22Rv1 (cell line): ENCODE data around the gene LDB3.

ENCODE experiments used
- H3K27ac ChIP-seq: fragments of 450-650 bp; 2 replicates; pipeline ENCODE4 v1.5.1; 2017
- ZFX ChIP-seq: fragments of 450-650 bp; IDR thresholded peaks from 2 replicates; pipeline ENCODE4 v1.6.1; 2017; ENCODE audit warnings: antibody characterized with exemption, borderline replicate concordance
- TF ChIP-seq, protein P1 (sequence below): fragments of 450-650 bp; IDR thresholded peaks from 2 replicates; pipeline ENCODE4 v1.5.1; 2017; ENCODE audit warnings: mild to moderate bottlenecking

Gene LDB3

DNA sequence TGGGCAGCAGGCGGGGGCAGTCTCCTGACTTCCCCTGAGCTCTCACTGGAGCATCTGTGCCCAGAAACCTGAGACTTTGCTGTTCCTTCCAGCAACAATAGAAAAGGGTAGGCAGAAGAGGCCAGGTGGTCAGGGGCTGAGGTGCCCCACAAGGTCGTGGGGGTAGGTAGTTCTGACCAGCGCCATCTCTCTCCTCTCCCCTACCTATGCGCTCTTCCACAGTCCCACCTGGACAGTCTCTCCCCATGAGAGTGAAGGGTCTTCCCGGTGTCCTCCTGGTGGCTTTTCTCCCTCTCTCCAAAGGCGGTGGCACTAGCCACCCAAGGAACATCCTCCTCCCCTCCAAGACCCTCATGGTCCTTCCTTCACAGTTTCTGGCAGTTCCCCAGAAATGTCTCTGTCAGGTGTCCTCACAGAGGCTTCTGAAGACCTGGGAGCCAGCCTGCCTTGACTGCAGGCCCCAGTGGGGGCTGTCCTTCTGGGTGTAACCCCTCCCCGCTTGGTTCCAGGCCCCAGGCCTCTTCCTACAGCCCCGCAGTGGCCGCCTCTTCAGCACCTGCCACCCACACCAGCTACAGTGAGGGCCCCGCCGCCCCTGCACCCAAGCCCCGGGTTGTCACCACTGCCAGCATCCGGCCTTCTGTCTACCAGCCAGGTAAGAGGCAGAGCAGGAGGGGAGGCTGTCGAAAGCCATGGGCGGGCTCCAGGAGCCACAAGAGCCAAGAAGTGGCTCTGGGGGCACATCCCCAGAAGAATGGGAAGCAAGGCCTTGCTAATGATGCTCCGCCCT, 41.3 kb downstream of the LDB3 start:
- H3K27ac ChIP-seq: no peak overlapping the region
- TF ChIP-seq ZFX: no peak
- TF ChIP-seq, protein P1, sequence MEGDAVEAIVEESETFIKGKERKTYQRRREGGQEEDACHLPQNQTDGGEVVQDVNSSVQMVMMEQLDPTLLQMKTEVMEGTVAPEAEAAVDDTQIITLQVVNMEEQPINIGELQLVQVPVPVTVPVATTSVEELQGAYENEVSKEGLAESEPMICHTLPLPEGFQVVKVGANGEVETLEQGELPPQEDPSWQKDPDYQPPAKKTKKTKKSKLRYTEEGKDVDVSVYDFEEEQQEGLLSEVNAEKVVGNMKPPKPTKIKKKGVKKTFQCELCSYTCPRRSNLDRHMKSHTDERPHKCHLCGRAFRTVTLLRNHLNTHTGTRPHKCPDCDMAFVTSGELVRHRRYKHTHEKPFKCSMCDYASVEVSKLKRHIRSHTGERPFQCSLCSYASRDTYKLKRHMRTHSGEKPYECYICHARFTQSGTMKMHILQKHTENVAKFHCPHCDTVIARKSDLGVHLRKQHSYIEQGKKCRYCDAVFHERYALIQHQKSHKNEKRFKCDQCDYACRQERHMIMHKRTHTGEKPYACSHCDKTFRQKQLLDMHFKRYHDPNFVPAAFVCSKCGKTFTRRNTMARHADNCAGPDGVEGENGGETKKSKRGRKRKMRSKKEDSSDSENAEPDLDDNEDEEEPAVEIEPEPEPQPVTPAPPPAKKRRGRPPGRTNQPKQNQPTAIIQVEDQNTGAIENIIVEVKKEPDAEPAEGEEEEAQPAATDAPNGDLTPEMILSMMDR: no peak

DNA sequence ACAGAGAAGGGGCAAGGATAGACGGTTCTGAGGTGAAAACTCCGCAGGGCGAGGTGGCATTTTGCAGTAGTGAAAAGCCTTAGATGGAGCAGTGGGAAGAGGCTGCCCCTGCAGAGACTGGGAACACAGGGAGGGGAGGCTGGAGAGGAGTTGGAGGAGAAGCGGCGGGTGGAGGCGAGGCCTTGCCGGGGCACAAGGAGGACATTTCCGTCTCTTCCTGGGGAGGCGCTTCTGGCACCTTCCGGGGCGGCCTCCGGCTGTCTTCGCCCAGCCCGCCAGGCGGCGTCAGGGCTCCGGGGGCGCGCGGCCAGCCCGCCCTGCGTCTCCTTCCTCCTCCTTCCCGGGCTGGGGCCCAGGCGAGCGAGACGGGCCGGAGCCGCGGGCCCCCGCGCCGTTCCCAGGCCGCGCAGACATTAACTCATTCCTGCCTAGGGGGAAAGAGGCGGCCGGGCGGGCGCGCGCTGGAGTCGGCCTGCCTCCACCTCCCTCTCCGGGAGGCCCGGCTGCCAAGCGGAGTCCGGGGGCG, 42.7 kb downstream of the LDB3 start:
- H3K27ac ChIP-seq: peak overlapping the region; percentile 89
- TF ChIP-seq, protein P1: peak; percentile 90
- 0 out of 2 replicates have a peak, but pooled peaks have one; percentile 31 for TF ChIP-seq ZFX

DNA sequence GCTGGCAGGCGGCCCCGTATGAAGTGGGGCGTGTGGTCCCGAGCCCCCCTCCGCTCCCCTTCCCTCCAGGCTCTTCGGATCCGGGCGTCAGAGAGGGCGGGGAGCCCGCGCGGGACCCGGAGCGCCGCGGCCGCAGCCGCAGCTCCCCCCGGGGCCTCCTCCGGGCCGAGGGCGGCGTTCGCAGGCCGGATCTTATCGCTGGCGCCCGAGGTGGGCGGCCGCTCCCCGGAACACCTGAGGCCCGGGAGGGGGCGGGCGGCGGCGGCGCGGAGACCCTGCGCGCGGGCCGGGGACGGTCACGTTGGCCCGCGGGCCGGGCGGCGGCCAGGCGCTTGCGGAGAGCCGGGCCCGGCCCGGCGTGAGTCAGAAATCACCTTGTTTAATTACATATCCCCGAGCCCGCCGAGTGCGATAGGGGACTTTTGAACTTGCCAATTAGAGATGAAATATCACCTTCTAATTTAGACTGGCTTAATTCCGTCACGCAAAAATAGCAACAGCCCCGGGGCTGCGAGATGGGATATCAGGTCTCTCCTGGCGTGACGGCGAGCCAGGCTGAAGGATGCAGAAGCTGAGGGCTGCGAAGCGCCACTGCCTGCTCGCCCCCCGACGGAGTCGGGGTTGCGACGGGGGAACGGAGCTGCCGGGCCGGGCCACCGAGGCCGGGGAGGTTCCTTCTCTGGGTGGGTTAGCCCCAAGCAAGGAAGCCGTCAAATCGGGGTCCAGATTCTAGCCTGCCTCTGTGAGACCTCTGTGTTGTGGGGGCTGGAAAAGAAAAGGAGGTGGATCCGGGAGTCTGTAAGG, 43.4 kb downstream of the LDB3 start:
- TF ChIP-seq, protein P1: no peak
- 0 out of 2 replicates have a peak, but pooled peaks have one; percentile 18 for TF ChIP-seq ZFX
- peak overlapping the region; percentile 89 for H3K27ac ChIP-seq

DNA sequence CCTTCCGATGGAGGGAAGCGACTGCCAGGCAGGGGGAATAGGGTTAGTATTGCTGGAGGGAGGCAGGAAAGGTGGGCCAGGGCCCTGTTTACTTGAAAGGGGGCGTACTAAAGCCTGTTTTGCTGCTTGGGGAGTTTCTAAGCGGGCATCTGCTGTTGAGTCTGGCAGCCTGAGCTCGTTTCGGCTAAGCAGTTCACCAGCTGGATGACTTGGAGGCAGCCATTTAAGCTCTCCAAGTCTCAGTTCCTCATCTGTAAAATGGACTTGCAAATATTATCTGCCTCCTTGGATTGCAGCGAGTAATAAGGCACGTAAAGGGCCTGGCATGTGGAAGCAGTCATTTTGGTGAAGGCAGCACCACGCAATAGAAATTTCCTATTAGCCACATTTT, 44.0 kb downstream of the LDB3 start:
- no peak for TF ChIP-seq ZFX
- TF ChIP-seq, protein P1: no peak
- peak overlapping the region; percentile 89 for H3K27ac ChIP-seq

DNA sequence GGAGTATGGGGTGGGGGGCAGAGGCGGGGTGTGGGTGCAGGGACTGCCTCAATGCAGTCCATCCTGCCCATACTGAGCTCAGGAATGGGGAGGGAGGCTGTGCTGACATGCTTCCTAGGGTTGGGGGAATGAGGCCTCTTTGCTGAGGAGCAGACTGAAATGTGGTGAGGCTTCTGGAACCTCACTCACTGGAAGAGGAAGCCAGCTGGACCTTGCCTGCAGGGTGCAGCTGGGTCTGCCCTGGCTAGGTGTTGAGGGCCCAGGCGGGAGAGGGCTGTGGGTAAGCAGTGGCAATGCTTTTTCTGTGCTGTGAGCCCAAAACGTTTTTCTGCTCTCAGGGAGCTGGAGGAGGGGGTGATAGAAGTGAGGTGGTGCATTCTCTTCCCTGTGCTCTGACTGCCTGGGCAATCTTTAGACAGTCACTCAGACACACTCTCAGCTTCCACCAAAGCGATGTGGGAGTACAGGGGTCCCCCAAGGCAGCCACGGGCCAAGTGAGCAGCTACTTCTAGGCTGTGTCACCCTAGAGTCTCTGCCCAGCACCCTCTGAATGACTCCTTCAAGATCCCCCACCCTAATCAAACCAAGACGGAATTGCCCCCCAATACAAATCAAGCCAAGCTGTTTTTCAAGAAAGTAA, 47.0 kb downstream of the LDB3 start:
- TF ChIP-seq, protein P1: no peak
- TF ChIP-seq ZFX: no peak
- no peak overlapping the region for H3K27ac ChIP-seq

DNA sequence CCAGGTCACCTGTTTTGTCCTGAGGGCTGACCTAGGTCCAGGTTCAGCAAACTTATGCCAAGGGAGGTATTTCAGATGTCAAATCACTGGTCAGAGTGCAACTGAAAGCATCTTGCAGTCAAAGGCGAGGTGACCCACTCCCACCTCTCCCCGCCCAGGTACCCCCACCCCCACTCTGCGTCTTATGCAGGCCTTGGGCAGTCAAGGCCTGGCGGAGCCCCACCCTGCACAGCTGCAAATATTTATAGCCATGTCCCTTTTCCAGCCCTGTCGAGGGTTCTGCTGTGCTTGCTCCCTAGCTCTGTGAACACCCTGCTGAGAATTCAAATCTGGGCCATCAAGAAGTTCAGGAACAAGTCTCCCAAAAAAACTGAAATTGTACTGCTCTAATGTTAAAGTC, 47.5 kb downstream of the LDB3 start:
- no peak overlapping the region for H3K27ac ChIP-seq
- no peak for TF ChIP-seq ZFX
- TF ChIP-seq, protein P1: no peak
